ENCODE measurements around the gene XXYLT1. TPM values are rescaled to one million over a fixed set of nuclear protein-coding genes. Genes with fewer than 3 reads are reported as not detected.
A peak's percentile ranks its signal among the peaks of the same experiment; 100 is the strongest.

The XXYLT1 gene
- total RNA-seq, 6 experiments from 2014 or later: 1.7 to 6.5 (median 2.1) TPM

- WGBS (ENCODE audit: insufficient coverage, low coverage, low lambda C conversion rate, missing lambda C conversion rate): 89% methylated on average over 10 of the region's 13 CpGs
These were observed 5.5 kb downstream of the XXYLT1 start for GRCh38 chr3:195265363-195265976.

DNA sequence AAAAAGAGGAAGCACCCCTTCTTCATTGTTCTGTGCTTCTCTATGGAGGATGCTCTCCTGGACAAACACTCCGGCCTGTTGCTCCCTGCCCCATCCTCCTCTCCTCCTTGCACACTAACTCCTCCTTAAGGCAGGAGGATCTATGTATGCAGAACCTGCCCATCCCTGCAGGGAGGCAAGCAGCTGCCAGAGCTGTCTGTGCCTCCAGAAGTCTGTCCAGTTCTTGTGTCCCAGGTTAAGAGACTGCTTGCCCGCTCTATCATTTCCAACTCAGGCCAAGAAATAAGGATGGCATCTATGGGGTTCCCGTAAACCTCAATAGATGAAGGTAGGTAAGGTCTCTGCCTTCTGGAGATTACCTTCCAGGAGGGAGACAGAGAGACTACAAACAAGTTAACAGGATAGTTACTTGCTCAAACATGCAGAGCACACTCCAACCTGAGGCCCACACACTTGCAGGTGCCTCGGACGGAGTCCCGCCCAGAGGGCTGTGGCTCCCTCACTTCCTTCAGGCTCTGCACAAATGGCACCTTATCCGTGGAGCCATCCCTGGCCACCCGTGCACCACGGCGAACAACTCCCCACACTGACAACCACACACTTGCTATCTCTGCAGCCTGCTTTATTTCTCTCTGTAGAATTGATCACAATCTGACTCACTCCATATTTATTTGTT, 6.9 kb downstream of the XXYLT1 start:
- DNase-seq: peak in 1 of 3 donors; percentile 18
- no peak for ATAC-seq
- Histone ChIP-seq H3K4me3 (no peak overlapping the region), H3K9me3 (no peaks in the 10 kb centered on the region), H3K36me3 (no peaks in the 10 kb centered on the region), H3K4me1 (peaks cover 0 to 10% (median 2%) of the 10 kb centered on the region in 4 donors), H3K27ac (no peak overlapping the region), H3K27me3 (no peaks in the 10 kb centered on the region)
- intact Hi-C loops (cut with DNase I): no loop called here
- TF ChIP-seq POLR2A (IDR thresholded peaks at IDR 0.05): no peak
- no peak for TF ChIP-seq CTCF (IDR thresholded peaks at IDR 0.05)
- 100% methylated on average over 3 of the region's 10 CpGs for WGBS (ENCODE audit: insufficient coverage, low coverage, low lambda C conversion rate, missing lambda C conversion rate)

More at GRCh38 chr3:195265363-195265976, 5.5 kb downstream of the XXYLT1 start:
- Histone ChIP-seq H3K9me3 (no peaks in the 10 kb centered on the region), H3K27ac (no peak overlapping the region), H3K4me1 (peaks cover 0 to 12% (median 6%) of the 10 kb centered on the region in 4 donors), H3K36me3 (no peaks in the 10 kb centered on the region), H3K4me3 (no peak overlapping the region), H3K27me3 (no peaks in the 10 kb centered on the region)
- intact Hi-C loops (cut with DNase I): no loop called here
- ATAC-seq: no peak
- DNase-seq: peak in 1 of 3 donors; percentile 36
- no peak for TF ChIP-seq CTCF (IDR thresholded peaks at IDR 0.05)
- no peak for TF ChIP-seq POLR2A (IDR thresholded peaks at IDR 0.05)

GRCh38 chr3:195263193-195263924, 7.6 kb downstream of the XXYLT1 start:
- DNase-seq (peak in 1 of 3 donors; percentile 37), ATAC-seq (no peak)
- TF ChIP-seq POLR2A (IDR thresholded peaks at IDR 0.05): no peak
- TF ChIP-seq CTCF (IDR thresholded peaks at IDR 0.05): no peak
- Histone ChIP-seq H3K4me3 (no peak overlapping the region), H3K36me3 (no peaks in the 10 kb centered on the region), H3K27ac (no peak overlapping the region), H3K9me3 (no peaks in the 10 kb centered on the region), H3K4me1 (peaks cover 0 to 11% (median 4%) of the 10 kb centered on the region in 4 donors), H3K27me3 (no peaks in the 10 kb centered on the region)
- intact Hi-C loops (cut with DNase I): no loop called here
- 72% methylated on average over 4 of the region's 11 CpGs for WGBS (ENCODE audit: insufficient coverage, low coverage, low lambda C conversion rate, missing lambda C conversion rate)

- TF ChIP-seq POLR2A (IDR thresholded peaks at IDR 0.05): no peak
- no peak for TF ChIP-seq CTCF (IDR thresholded peaks at IDR 0.05)
- peaks cover 0 to 11% (median 4%) of the 10 kb centered on the region in 4 donors for H3K4me1 ChIP-seq
- 94% methylated on average over 2 of the region's 2 CpGs for WGBS (ENCODE audit: insufficient coverage, low coverage, low lambda C conversion rate, missing lambda C conversion rate)
- H3K27ac ChIP-seq: no peak overlapping the region
- intact Hi-C loops (cut with DNase I): no loop called here
- DNase-seq (no peak), ATAC-seq (no peak)
- H3K27me3 ChIP-seq: no peaks in the 10 kb centered on the region
- H3K36me3 ChIP-seq: no peaks in the 10 kb centered on the region
- no peak overlapping the region for H3K4me3 ChIP-seq
- H3K9me3 ChIP-seq: no peaks in the 10 kb centered on the region
These were observed 9.0 kb downstream of the XXYLT1 start for GRCh38 chr3:195261925-195262324.

All from right lobe of liver (tissue), 6 donors.